DMS79 (cell line): Measurements from ENCODE around the gene FBLN2.
"Not testable (repeated sequence)": the region's sequence is repeated elsewhere in the genome, so short reads cannot be mapped to it uniquely, and the experiment has no call there.

Experiments
- DNase-seq: peaks from one replicate; lab custom pipeline; 2025; lab: John Stamatoyannopoulos, UW

FBLN2 gene

DNA sequence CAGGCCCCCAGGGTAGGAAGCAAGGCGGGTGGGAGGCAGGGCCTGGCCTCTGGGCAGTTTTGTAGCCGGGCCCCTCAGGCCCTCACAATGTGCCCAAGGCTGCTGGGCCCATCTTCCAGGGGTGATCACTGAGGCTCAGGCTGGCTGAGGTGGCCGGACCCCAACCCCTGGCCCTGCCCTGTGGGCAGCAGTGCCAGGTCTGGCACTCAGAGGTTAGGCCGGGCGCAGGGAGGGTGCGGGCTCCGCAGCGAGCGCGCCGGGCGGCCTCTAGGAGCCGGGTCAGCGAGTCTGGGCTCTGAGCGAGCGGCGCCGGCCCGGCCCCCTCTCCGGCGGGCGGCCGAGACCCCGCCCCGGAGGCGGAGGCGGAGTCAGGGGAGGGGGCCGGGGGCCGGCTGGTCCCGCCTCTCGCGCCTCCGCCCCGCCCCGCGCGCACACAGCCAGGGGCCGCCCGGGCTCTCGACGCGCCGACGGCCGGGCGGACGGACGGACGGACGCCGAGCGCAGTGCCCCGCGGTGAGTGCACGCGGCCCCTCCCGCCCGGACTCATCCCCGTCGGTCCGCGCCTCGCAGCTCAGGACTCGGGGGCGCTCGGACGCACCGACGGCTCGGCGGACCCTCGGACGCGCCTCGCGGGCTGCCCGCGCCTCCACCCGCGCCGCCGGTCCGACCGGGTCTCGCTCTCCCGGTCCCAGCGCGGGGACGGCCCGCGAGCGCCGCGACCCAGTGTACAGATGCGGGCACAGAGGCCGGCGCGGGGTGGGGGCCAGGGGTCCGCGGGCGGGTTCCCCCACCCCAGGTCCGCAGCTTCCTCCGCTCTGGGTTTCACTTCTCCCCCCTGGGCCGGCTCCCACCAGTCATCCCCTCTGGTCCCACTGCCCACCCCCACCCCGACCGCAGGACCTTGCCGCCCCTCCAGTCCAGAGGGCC is at the start of gene FBLN2:
Gene FBLN2 (plus strand): TSS at position 430 of the 927 bp plus-strand sequence. CDS start 21,231 bp downstream, outside the sequence.
- no peak for DNase-seq

DNA sequence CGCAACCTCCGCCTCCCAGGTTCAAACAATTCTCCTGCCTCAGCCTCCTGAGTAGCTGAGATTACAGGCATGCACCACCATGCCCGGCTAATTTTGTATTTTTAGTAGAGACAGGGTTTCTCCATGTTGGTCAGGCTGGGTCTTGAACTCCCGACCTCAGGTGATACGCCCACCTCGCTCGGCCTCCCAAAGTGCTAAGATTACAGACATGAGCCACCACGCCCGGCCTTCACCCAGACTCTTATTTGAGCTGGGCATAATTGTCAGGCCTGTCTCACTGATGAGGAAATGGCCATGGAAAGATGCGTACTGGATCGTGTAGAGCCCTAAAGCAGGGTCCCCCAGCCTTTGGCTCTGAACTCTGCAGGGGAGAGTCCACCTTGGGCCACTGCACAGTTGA is 49.7 kb upstream of the FBLN2 start:
- not testable (repeated sequence) for DNase-seq

GRCh38 chr3:13500133-13500885 is 48.6 kb upstream of the FBLN2 start:
- no peak for DNase-seq

DNA sequence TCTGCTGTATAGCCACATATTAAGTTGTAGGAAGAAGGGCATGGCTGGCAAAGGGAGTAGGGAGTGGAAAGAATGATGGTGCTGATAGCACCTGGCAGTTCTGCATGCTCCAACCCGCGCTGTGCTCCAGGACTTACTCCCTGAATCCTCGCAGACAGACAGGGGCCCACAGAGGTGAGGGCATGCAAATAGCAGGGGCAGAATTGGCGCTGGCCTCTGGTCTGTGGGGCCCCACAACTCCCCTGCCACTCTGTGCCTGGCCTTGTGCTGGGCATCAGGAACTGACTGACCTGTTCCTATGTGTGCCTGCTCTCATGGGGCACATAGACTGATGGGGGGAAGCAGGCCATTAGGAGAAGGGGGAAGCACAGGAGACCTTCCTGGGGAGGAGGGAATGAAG is 47.9 kb upstream of the FBLN2 start:
- DNase-seq, result no peak

- no peak for DNase-seq
Measured at GRCh38 chr3:13501521-13501920, 47.4 kb upstream of the FBLN2 start.

DNA sequence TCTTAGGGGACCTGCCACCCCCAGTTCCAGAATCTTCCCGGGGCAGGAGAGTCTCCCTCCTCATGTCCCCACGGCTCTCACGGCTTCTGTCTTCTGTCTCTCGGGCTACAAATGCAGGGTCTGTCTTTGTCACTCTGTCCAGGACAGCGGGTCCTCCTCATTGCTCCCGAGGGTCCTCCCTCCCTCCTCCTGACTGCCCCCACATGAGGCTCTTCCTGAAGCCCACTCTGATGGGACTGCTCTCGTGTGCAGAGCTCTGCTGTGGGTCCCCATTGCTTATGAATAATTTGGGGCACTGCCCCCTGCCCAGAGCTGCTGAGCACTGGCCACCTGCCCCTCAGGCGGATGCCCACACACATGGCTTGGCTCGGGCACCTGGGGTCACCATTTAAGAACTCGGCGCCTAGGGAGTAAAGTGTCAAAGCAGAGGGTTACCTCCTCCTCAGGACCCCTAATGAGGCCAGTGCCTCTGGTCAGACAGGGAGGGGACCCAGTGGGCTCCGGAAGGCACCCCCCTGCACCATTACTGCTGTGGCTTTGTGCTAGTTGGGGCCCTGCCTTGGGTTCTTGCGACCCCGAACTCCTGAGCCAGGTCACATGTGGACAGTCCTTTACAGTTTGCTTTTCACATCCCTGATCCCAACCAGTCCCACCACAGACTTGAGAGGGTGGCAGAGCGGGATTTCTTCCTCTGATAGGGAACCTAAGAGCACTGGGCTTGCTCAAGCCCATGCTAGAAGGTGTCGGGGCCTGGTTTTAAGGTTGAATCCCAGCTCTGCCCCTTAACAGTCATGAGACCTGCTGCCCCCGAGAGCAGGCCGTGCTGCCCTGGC is 46.8 kb upstream of the FBLN2 start:
- DNase-seq, result no peak

DNA sequence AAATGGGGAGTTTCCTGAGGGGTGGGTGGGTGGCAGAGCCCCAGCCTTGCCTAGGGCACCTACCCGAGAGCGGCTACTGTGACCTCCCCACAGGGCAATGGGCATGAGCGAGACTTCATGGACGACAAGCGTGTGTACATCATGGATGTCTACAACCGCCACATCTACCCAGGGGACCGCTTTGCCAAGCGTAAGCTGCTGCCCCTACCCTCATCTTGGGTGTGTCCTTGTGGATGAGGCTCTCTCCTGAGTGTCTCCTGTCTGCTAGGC is 46.2 kb upstream of the FBLN2 start:
- DNase-seq, result no peak

- DNase-seq, result no peak
Measured at GRCh38 chr3:13504161-13504831, 44.6 kb upstream of the FBLN2 start.

DNA sequence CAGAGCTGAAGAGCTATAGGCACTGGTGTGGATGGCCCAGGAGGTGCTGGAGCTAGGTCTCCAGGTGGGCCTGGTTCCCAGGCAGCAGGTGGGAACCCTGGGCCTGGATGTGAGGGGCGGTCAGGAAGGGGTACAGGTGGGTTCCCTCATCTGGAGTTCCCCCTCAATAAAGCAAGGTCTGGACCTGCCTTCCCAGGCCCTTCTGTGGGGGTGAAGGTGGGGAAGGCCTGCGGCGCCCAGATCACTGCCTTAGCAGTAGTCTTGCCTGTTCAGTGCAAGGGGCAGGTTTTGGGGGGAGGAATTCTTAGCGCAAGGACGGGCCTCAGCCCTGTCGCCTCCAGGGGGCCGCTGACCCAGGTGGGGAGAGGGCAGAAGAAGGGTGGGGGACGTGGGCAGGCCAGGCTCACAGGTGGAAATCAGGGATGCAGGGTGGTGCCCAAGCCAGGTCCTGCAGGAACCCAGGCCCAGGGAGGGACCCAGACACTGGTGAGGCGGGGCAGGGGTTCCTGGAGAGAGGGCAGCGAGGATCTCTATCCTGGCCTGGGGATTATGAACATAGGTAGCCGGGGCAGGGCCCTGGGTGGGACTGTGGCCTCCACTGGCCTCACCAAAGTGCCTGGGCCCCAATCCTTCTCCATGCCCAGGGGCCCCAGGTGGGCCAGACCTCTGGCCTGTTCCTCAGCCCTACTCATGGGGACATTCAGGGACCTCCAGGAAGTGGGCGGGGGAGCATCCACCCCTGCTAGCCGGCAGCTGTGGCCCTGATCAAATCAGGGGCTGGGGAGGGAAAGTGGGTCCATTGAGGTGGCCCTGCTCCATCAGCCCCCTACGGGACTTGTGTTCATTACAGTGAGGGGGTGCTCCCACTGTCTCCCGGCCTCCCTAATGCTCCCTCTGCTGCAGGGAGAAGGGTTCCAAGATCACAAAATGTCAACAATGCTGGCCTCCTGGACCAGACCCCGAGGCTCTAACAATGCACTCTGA is 43.5 kb upstream of the FBLN2 start:
- no peak for DNase-seq

DNA sequence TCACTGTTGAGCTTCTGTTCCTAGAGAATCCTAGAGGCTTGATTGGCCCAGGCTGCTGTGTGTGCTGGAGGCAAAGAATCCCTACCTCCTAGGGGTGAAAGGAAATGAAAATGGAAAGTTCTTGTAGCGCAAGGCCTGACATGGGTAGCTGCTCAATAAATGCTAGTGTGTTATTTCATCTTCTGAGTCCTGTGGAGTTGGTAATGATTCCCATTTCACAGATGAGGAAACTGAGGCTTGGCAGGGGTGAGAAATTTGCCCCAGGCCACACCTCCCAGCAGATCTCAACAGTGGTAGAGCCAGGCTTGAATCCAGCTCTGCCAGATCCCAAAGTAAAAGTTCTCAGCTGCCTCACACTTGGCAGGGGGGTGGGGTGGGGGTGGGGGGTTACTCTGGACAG is 42.7 kb upstream of the FBLN2 start:
- no peak for DNase-seq

GRCh38 chr3:13506680-13507079 is 42.2 kb upstream of the FBLN2 start:
- no peak for DNase-seq

DNA sequence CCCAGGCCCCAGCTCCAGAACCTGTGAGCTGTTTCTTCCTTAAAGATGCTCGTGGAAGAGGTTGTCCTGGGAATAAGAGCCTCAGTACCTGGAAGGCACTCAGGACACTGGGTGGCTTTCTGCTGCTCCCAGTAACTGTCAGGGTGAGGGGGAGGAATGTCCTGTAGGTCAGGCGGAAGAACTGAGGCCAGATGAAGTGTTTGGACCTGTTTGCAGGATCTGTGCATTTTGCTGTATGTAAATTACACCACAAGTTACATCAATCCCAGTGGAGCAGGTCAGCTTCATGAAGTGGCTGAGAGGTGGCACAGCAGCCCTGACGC is 41.7 kb upstream of the FBLN2 start:
- DNase-seq, result no peak

DNA sequence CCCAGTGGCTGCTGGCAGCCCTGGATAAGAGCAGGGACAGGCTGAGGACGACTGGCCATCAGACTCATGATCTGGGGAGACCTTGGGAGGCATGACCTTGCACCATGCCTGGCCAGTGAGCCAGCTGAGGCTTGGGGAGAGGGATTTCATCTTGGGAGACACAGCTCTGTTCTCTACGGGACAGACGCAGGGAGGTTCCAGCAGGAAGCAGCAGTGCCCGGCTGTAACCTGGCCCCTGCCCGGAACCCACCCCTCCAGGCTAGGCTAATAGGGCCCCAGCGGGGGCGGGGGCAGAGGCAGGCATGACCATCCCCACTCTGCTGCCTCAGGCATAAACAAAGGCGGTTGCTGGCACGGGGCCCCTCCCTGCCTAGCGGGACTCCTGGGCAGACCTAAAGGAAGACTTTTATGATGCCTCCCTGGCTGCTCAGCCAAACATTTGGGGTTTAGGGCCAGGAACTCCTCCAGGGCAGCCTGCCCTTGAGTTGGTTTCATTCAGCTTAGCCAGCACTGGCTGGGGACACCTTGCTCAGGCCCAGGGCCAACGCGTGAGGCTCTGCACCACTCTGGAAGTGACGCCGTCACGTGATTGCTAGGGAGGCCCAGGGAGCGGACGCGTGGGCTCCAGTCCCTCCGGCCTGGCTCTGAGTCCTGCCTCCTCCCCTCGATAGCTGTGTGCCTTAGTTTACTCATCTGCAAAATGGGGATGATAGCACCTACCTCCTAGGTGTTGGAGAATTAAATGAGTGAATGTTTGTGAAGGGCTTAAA is 41.2 kb upstream of the FBLN2 start:
- DNase-seq, result no peak

GRCh38 chr3:13508496-13508895 is 40.4 kb upstream of the FBLN2 start:
- DNase-seq, result no peak

- no peak for DNase-seq
Measured at GRCh38 chr3:13509059-13509815, 39.7 kb upstream of the FBLN2 start.

DNA sequence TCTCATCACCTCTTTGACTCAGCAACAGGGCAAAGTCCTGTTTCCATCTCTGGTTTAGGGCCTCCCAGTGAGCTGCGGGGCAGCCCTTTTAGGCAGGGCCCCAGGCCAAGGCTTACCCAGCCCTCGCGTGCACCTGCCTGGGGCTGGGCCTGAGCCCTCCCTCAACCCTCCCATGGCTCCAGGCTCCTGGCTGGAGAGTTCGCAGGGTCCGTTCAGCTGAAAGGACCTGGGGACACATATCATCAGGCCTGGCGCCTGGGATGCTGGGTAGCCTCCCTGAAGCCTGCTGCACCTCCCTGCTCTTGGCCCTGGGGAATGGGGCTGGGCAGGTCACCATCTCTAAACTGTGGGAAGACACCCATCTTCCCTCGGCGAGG is 39.1 kb upstream of the FBLN2 start:
- DNase-seq, result no peak

DNA sequence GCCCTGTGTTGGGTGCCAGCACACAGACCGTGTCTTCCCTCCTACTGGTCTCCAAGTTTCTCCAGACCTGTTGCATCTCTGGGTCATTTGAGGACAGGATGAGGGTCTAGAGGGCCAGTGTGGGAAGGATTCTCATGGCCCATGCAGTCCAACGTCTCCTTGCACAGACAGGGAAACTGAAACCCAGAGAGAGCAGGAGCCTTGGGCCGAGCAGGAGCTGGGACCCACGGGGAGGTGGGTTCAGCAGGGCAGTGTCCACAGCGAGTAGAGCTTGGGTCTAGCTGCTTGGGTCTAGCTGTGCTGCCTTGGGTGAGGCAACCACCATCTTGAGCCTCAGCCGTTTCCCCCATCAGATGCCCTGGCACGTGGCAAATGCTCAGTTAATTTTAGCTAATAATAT is 36.5 kb upstream of the FBLN2 start:
- no peak for DNase-seq

GRCh38 chr3:13513051-13513912 is 35.6 kb upstream of the FBLN2 start:
- DNase-seq, result no peak
